SK-N-SH treated with all-trans-retinoic acid at 6 μM for 48 hours (cell line): ENCODE results near the gene STK39.

Experiments used
- ATAC-seq: fragments of 200-7000 bp; cut with Tn5 transposase; 3 replicates; pipeline ENCODE4 v1.9.1; 2020; ENCODE audit warnings: mild to moderate bottlenecking, moderate library complexity
- ARNTL ChIP-seq: fragments of 450-650 bp; formaldehyde crosslinking; IDR thresholded peaks from 2 replicates; pipeline ENCODE4 v1.5.0; 2020; ENCODE audit warnings: low read depth, mild to moderate bottlenecking, moderate library complexity, borderline replicate concordance
- BACH2 ChIP-seq: fragments of 250-450 bp; sonication (Bioruptor Pico); IDR thresholded peaks from 2 replicates; pipeline ENCODE4 v1.9.0; 2021; ENCODE audit warnings: mild to moderate bottlenecking, borderline replicate concordance
- ESRRG ChIP-seq: fragments of 250-450 bp; sonication (Bioruptor Pico); IDR thresholded peaks from 2 replicates; pipeline ENCODE4 v1.6.1; 2021; ENCODE audit warnings: mild to moderate bottlenecking
- GLIS3 ChIP-seq: fragments of 250-450 bp; sonication (Bioruptor Pico); IDR thresholded peaks from 2 replicates; pipeline ENCODE4 v1.5.0; 2020; ENCODE audit warnings: mild to moderate bottlenecking, moderate library complexity
- ISL1 ChIP-seq: fragments of 250-450 bp; sonication (Bioruptor Pico); IDR thresholded peaks from 2 replicates; pipeline ENCODE4 v2.1.2; 2022; ENCODE audit warnings: mild to moderate bottlenecking, moderate library complexity
- OSR1 ChIP-seq: fragments of 250-450 bp; sonication (Bioruptor Pico); IDR thresholded peaks from 2 replicates; pipeline ENCODE4 v1.8.0; 2022; ENCODE audit warnings: moderate library complexity, mild to moderate bottlenecking, inconsistent platforms
- PPARA ChIP-seq: fragments of 250-450 bp; sonication (Bioruptor Pico); IDR thresholded peaks from 2 replicates; pipeline ENCODE4 v1.5.0; 2020; ENCODE audit warnings: mild to moderate bottlenecking, borderline replicate concordance
- RARB ChIP-seq: fragments of 250-450 bp; sonication (Bioruptor Pico); IDR thresholded peaks from 2 replicates; pipeline ENCODE4 v1.8.0; 2021; ENCODE audit warnings: mild to moderate bottlenecking, moderate library complexity
- SNAI2 ChIP-seq: fragments of 250-450 bp; sonication (Bioruptor Pico); IDR thresholded peaks from 2 replicates; pipeline ENCODE4 v1.5.0; 2020; ENCODE audit warnings: mild to moderate bottlenecking, moderate library complexity
- TCF4 ChIP-seq: fragments of 250-450 bp; sonication (Bioruptor Pico); IDR thresholded peaks from 2 replicates; pipeline ENCODE4 v1.8.0; 2021; ENCODE audit warnings: mild to moderate bottlenecking, moderate library complexity, borderline replicate concordance
- ZC3H10 ChIP-seq: fragments of 250-450 bp; sonication (Bioruptor Pico); IDR thresholded peaks from 2 replicates; pipeline ENCODE4 v1.5.1; 2021; ENCODE audit warnings: mild to moderate bottlenecking, moderate library complexity
- ZFP3 ChIP-seq: fragments of 250-450 bp; sonication (Bioruptor Pico); IDR thresholded peaks from 2 replicates; pipeline ENCODE4 v1.5.0; 2020; ENCODE audit warnings: mild to moderate bottlenecking, moderate library complexity
- ZFP30 ChIP-seq: fragments of 450-650 bp; formaldehyde crosslinking; IDR thresholded peaks from 2 replicates; pipeline ENCODE4 v1.5.0; 2022; ENCODE audit warnings: mild to moderate bottlenecking, moderate library complexity
- ZNF565 ChIP-seq: fragments of 450-650 bp; formaldehyde crosslinking; conservative IDR thresholded peaks from 2 replicates; pipeline ENCODE4 v1.5.0; 2020; ENCODE audit warnings: low read depth, mild to moderate bottlenecking, moderate library complexity
- ZNF70 ChIP-seq: fragments of 450-650 bp; formaldehyde crosslinking; IDR thresholded peaks from 2 replicates; pipeline ENCODE4 v1.5.0; 2020; ENCODE audit warnings: mild to moderate bottlenecking, moderate library complexity
- ZNF8 ChIP-seq: fragments of 450-650 bp; formaldehyde crosslinking; IDR thresholded peaks from 2 replicates; pipeline ENCODE4 v1.5.0; 2020; ENCODE audit warnings: mild to moderate bottlenecking, moderate library complexity
- TF ChIP-seq, protein P1 (sequence below): fragments of 250-450 bp; sonication (Bioruptor Pico); IDR thresholded peaks from 2 replicates; pipeline ENCODE4 v1.5.0; 2020; ENCODE audit warnings: mild to moderate bottlenecking, moderate library complexity
- TF ChIP-seq, protein P2 (sequence below): fragments of 250-450 bp; sonication (Bioruptor Pico); IDR thresholded peaks from 2 replicates; pipeline ENCODE4 v1.8.0; 2021; ENCODE audit warnings: low read depth, mild to moderate bottlenecking, moderate library complexity, borderline replicate concordance
- TF ChIP-seq, protein P3 (sequence below): fragments of 250-450 bp; sonication (Bioruptor Pico); IDR thresholded peaks from 2 replicates; pipeline ENCODE4 v1.5.1; 2020; ENCODE audit warnings: low read depth, mild to moderate bottlenecking, moderate library complexity
- TF ChIP-seq, protein P4 (sequence below): fragments of 250-450 bp; sonication (Bioruptor Pico); IDR thresholded peaks from 2 replicates; pipeline ENCODE4 v1.8.0; 2020; ENCODE audit warnings: mild to moderate bottlenecking, moderate library complexity, borderline replicate concordance
- TF ChIP-seq, protein P5 (sequence below): fragments of 250-450 bp; sonication (Bioruptor Pico); IDR thresholded peaks from 2 replicates; pipeline ENCODE4 v1.5.1; 2021; ENCODE audit warnings: mild to moderate bottlenecking, moderate library complexity

Gene STK39

DNA sequence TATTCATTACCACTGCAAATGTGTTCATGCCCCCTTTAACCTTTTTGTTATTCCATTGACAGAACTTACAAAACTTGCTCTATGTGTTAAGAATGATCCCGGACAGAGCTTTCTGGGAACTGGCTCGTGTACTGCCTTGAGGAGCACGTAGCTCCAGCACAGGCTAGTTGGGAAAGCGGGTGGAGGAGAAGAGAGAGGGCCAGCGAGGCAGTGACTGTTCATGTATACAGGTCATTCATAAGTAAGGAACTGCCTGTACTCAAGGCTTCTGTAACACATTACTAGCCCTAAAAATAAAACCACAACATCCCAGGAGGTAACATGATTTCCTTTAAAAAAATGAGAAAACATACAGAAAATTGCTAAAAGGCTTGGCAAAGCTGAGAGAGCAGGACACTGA lies 109.0 kb downstream of the STK39 start:
- ATAC-seq, result no peak
- no peak for TF ChIP-seq ZNF565
- TF ChIP-seq, all 23 proteins: peak for 0

DNA sequence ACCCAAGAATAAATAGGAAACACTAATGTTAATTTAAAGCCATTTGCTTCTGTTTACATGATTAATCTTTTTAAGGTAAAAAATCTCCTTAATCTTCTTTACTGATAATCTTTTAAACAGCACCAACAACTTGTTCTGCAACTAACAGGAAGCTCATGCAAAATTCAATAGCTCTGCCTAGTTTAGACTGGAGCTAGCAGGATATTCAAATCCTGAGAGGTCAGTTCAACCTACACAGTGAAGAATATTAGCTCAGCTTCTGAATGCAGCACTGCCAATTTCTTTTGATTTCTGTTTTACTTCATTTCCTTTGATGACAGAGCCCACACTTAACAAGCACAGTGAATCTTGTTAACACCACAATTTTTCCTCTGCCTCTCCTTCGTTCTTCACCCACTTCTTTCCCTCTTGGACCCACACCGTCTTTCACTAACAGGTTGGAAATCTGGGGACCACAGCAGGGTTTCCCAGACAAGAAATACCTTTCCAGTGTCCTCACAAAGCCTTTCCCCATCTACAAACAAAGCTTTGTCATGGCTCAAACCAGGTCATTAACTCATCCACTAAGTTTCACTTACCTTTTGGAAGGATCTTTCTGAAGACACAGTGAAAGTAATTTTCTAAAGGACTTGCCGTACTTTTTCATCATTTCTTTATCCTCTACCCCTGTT lies 109.8 kb downstream of the STK39 start:
- no peak for ATAC-seq
- TF ChIP-seq ZNF8 (CRISPR knock-in tag) (no peak), SNAI2 (CRISPR knock-in tag) (no peak), BACH2 (CRISPR knock-in tag) (no peak), ZNF70 (CRISPR knock-in tag) (no peak), PPARA (no peak), ARNTL (CRISPR knock-in tag) (no peak), OSR1 (CRISPR knock-in tag) (no peak), ZFP30 (no peak)

DNA sequence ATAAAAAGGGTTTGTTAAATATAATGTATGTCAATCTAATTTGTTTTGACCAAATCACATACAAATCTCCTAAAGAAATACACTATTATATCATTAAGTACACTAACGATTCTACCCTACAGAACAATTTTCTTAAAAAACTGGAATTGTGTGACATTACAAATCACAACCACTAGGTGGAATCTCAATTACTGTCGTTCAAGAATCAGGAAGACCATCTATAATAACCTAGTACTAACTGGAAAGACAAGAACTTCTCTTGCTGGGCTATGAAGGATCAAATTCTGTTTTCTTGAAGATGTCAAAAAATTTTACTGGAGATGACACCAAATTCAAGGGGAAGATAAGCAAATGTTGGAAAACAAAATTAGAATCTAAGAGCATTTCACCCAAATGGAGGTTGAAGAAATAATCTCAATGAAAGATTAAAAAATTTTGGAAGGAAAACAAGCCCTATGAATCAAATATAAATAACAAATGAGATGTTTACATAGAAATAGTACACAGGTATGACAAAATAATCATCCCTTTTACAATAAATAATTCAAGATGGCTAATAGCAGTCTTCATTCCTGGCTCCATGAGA lies 110.9 kb downstream of the STK39 start:
- ATAC-seq, result peak; percentile 60; the same call in 2 of the 3 replicates
- TF ChIP-seq, protein P1, sequence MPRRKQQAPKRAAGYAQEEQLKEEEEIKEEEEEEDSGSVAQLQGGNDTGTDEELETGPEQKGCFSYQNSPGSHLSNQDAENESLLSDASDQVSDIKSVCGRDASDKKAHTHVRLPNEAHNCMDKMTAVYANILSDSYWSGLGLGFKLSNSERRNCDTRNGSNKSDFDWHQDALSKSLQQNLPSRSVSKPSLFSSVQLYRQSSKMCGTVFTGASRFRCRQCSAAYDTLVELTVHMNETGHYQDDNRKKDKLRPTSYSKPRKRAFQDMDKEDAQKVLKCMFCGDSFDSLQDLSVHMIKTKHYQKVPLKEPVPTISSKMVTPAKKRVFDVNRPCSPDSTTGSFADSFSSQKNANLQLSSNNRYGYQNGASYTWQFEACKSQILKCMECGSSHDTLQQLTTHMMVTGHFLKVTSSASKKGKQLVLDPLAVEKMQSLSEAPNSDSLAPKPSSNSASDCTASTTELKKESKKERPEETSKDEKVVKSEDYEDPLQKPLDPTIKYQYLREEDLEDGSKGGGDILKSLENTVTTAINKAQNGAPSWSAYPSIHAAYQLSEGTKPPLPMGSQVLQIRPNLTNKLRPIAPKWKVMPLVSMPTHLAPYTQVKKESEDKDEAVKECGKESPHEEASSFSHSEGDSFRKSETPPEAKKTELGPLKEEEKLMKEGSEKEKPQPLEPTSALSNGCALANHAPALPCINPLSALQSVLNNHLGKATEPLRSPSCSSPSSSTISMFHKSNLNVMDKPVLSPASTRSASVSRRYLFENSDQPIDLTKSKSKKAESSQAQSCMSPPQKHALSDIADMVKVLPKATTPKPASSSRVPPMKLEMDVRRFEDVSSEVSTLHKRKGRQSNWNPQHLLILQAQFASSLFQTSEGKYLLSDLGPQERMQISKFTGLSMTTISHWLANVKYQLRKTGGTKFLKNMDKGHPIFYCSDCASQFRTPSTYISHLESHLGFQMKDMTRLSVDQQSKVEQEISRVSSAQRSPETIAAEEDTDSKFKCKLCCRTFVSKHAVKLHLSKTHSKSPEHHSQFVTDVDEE, result no peak
- TF ChIP-seq, protein P2, sequence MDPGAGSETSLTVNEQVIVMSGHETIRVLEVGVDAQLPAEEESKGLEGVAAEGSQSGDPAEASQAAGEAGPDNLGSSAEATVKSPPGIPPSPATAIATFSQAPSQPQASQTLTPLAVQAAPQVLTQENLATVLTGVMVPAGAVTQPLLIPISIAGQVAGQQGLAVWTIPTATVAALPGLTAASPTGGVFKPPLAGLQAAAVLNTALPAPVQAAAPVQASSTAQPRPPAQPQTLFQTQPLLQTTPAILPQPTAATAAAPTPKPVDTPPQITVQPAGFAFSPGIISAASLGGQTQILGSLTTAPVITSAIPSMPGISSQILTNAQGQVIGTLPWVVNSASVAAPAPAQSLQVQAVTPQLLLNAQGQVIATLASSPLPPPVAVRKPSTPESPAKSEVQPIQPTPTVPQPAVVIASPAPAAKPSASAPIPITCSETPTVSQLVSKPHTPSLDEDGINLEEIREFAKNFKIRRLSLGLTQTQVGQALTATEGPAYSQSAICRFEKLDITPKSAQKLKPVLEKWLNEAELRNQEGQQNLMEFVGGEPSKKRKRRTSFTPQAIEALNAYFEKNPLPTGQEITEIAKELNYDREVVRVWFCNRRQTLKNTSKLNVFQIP (CRISPR knock-in tag), result no peak
- TF ChIP-seq ZNF565, result no peak
- no peak for TF ChIP-seq ZNF8 (CRISPR knock-in tag)
- TF ChIP-seq ZNF70 (CRISPR knock-in tag), result no peak
- no peak for TF ChIP-seq SNAI2 (CRISPR knock-in tag)
- TF ChIP-seq RARB, result no peak
- TF ChIP-seq PPARA, result no peak
- TF ChIP-seq, protein P3, sequence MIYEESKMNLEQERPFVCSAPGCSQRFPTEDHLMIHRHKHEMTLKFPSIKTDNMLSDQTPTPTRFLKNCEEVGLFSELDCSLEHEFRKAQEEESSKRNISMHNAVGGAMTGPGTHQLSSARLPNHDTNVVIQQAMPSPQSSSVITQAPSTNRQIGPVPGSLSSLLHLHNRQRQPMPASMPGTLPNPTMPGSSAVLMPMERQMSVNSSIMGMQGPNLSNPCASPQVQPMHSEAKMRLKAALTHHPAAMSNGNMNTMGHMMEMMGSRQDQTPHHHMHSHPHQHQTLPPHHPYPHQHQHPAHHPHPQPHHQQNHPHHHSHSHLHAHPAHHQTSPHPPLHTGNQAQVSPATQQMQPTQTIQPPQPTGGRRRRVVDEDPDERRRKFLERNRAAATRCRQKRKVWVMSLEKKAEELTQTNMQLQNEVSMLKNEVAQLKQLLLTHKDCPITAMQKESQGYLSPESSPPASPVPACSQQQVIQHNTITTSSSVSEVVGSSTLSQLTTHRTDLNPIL, result no peak
- TF ChIP-seq ZFP3 (CRISPR knock-in tag), result no peak
- TF ChIP-seq BACH2 (CRISPR knock-in tag), result no peak
- no peak for TF ChIP-seq GLIS3 (CRISPR knock-in tag)
- TF ChIP-seq TCF4 (CRISPR knock-in tag), result no peak
- TF ChIP-seq ISL1 (CRISPR knock-in tag), result no peak
- TF ChIP-seq ESRRG (CRISPR knock-in tag), result no peak
- TF ChIP-seq, protein P4, sequence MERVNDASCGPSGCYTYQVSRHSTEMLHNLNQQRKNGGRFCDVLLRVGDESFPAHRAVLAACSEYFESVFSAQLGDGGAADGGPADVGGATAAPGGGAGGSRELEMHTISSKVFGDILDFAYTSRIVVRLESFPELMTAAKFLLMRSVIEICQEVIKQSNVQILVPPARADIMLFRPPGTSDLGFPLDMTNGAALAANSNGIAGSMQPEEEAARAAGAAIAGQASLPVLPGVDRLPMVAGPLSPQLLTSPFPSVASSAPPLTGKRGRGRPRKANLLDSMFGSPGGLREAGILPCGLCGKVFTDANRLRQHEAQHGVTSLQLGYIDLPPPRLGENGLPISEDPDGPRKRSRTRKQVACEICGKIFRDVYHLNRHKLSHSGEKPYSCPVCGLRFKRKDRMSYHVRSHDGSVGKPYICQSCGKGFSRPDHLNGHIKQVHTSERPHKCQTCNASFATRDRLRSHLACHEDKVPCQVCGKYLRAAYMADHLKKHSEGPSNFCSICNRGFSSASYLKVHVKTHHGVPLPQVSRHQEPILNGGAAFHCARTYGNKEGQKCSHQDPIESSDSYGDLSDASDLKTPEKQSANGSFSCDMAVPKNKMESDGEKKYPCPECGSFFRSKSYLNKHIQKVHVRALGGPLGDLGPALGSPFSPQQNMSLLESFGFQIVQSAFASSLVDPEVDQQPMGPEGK (CRISPR knock-in tag), result no peak
- no peak for TF ChIP-seq ZC3H10 (CRISPR knock-in tag)
- TF ChIP-seq, protein P5, sequence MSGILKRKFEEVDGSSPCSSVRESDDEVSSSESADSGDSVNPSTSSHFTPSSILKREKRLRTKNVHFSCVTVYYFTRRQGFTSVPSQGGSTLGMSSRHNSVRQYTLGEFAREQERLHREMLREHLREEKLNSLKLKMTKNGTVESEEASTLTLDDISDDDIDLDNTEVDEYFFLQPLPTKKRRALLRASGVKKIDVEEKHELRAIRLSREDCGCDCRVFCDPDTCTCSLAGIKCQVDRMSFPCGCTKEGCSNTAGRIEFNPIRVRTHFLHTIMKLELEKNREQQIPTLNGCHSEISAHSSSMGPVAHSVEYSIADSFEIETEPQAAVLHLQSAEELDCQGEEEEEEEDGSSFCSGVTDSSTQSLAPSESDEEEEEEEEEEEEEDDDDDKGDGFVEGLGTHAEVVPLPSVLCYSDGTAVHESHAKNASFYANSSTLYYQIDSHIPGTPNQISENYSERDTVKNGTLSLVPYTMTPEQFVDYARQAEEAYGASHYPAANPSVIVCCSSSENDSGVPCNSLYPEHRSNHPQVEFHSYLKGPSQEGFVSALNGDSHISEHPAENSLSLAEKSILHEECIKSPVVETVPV (CRISPR knock-in tag), result no peak
